Activated naive CD8-positive, alpha-beta T cell treated with anti-CD3 and anti-CD28 coated beads, Interleukin-2, amount 50 U/mL, for 16 hours (primary cell): ENCODE data around the gene TIMM23B.
"Not testable (repeated sequence)": the region's sequence is repeated elsewhere in the genome, so short reads cannot be mapped to it uniquely, and the experiment has no call there.

Source experiments
- DNase-seq: peaks from one replicate; pipeline ENCODE4 v3.0.0-alpha.2; 2020; ENCODE audit warnings: low read depth, low spot score

Gene TIMM23B, protein sequence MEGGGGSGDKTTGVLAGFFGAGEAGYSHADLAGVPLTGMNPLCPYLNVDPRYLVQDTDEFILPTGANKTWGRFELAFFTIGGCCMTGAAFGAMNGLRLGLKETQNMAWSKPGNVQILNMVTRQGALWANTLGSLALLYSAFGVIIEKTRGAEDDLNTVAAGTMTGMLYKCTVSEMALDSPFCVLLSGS

DNA sequence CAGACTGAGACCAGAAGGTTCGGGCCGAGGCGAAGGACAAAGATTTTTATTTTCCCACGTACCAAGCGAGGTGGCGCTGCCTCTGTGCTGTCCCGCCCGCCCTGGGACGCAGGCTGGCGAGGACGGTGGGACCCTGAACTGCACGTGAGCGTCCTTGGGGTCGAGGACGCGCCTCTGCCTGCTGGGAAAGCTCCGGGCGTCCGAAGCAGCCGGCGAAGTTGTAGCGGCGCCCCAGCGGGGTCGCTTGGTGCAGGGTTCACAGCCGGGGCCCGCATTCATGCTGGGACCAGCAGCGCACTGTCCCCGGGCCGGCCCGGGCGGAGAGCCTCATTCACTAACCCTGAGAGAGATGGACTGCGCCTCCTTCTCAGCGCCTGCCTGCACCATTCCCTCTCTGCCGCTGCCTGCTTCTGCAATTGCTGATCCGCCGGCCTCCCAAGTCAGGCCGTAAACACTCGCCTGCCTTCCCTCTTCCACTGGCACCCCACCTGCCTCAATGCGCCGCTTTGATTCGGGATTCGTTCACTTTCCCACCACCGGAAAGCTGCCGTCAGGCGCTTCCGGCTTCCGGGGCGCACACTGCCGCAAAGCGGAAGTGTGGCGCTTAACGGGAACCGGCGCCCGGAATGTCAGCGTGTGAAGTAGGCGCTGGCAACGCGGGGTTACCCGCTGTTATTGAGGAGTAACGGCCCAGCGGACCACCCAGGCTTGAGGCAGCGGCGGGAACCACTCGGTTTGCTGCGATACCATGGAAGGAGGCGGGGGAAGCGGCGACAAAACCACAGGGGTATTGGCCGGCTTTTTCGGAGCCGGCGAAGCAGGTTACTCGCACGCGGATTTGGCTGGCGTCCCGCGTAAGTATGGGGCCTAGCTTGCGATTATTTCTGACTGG lies at the start of gene TIMM23B, which contains the start of gene PARG:
Gene TIMM23B (plus strand): TSS at position 607 of the 892 bp plus-strand sequence. CDS start 142 bp downstream, at position 749.
Gene PARG (minus strand): TSS at position 581 of the 892 bp plus-strand sequence. CDS start 302 bp downstream, at position 279.
- peak; percentile 47 for DNase-seq

DNA sequence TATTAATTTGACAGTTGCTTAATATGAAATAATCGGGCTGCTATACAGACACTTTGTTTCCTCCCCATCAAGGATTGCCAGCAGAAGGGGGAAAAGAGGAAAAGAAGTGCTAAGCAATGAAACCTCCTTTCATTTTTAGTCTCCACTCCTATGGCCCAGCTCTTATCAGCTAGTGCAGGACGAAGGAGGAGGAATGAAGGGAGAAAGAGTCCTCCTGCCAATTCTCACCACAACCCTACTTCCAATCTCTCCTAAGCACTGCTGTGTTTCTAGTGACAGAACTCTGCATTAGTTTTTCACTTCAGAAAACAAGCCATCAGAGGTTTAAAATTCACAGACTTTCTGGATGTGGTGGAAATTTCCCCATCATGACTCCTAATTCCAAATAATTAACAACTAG lies 41.9 kb upstream of the TIMM23B start:
- not testable (repeated sequence) for DNase-seq

DNA sequence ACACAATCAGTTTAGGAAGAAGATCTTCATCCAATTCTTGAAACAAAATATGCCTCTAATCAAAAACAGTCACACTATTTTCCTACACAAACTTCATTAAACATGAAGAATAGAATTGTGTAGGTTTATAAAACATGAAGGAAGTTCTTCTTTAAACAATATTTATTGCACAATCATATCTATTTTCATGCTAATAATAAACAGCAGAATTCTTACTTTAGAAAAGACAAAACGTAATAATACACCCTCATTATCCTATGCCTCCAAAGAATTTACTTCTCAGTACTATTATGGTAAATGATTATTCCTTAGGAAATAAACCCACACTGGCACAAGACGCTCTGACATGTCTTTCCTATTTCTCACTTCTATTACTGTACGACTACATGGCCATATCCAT lies 41.4 kb upstream of the TIMM23B start:
- DNase-seq = not testable (repeated sequence)

DNA sequence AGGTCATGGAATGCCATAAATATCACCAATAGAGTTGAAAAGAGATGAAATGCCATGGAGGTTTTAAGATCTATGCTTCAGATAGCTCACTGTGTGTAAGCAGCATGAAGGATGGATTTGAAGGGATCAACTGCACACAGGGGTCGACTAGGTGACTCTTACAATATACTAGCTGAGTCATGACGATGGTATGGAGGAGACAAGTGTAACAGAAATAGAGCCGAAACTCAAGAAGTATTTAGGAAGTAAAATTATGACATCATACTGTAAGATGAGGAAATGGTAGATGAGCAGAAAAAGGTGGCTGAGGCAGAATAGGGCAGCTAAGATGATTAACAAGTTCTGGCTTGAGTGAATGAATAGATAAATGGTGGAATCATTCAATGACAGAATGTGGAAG lies 38.0 kb upstream of the TIMM23B start:
- DNase-seq = not testable (repeated sequence)

DNA sequence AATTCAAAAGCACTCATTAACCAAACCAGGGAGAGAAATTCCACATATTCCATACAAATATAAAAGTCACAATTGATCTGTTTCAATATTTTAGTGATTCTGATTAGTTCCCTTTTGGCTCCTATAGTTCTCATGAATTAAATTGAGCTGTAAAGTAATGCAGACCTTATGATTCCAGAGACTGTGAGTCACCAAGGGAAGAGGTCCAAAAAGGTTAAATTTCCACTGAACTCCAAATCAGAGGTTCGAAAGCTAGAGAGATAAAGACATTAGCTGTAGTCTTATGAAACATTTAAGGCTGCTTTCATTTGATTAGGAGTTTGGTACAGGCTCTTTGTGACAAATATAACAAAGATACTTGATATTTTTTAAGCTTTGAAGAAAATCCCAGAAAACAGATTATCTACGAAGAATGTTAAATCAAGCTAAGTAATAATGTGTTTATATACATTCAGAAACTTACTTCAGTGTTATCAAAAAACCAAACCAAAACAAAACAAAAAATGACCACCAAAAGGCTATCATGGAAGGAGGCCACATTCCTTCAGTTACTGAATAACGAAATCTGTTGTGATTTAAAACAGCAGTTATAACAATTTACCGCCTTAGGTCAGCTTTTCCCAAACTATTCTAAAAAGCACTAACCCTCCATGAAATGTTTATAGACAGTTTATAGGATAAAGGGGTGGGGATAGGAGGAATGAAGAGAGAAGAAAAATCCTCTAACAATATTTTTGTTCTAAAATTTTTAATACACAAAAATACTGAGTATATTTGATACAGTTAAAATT lies 33.4 kb upstream of the TIMM23B start:
- DNase-seq = not testable (repeated sequence)

DNA sequence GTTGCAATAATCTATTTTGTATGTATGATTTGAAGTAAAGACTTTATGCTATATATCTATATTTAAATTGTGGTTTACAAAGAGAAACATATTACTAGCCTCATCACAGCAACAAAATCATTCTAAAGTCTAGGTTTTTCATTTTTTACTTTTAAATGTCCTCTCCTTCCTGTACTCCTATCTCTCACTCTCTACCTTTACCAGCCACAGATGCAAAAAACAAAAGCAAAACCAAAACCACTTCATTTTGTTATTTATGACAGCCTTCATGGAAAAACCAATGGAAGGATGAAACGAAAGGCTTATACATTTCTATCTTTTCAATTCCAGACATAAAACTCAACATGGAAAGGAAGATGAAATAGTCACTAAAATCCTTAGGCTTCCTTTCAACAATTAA lies 31.6 kb upstream of the TIMM23B start:
- DNase-seq = not testable (repeated sequence)

DNA sequence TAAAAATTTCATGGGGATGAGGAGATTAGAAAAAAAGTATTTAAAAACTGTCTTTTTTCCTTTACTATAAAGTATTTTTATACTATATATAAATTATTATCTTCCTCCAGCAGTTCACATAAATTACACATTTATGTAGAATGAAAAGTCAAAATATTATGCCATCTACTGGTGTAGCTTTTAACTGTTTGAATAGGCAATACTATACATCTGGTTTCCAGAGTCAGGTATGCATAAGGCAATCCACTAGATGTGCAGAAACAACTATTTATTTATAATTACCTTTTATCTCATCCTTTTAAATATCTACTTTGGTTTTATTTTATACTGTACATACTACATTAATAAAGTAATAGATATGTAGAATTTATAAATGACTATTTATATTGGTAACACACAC lies 25.4 kb upstream of the TIMM23B start:
- DNase-seq = not testable (repeated sequence)

DNA sequence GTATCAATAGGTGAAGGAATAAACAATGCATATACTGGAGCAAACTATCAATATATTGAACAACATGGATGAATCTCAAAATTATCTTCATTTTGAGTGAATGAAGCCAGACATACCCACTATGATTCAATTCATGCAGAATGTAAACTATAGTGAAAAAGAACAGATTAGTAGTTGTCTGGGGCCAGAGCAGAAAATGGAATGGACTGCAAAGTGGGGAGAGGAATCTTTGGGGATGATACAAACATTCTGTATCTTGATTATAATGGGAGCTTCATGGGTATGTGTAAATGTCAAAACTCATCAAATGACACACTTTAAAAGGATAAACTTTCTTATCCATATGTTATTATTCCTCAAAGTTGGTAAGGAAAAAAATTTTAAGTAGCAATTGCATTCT lies 23.9 kb upstream of the TIMM23B start:
- DNase-seq = not testable (repeated sequence)

DNA sequence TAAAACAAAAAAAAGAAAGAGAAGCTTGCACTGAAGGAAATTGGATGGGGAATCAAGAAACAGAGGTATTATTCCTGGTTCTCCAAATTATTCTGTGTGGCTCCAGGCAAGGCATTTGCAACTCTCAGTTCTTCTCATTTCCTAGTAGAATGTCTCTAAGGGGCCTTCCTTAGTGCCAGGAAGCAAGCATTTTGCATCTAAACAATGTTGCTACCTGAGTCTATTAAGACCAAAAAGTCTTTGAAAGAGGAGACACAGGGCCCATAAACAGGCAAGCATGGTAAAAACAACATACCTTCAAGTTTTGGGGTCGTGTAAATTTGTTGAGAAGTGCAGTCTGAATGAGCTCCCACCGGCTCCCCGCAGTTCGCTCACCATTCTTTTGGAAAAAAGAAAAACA lies 19.8 kb upstream of the TIMM23B start:
- not testable (repeated sequence) for DNase-seq

DNA sequence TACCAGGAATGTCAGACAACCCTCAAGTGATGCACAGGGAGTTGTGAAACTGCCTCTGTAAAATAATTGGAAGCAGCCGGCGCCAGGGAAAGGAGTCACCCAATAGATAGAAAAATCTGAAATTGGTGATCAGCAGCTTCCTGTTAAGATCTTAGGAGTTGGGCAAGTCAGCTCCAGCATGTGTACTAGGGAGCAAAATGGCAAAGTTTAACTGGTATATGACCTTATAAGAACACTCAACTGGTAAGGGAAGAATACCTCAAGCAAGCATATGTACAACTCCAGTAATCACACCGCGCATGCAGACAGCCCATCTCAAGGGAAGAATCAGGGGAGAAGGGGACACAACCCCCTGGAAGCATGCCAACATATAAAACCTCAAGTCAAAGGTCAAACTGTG lies 18.3 kb upstream of the TIMM23B start:
- DNase-seq = not testable (repeated sequence)

DNA sequence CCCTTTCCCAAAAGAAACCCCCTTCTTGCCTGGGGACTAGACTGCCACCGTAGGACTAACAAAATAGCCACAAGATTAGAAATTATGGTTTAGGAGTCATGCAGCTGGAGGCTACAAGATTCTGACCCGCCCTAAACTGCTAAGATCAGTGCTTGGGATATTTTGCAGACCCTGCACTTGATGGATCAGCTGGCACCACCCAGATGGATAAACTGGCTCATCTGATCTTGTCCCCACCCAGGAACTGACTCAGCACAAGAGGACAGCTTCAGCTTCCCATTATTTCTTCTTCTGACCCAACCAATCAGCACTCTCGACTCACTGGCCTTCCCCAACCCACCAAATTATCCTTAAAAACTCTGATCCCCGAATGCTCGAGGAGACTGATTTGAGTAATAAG lies 10.6 kb upstream of the TIMM23B start:
- not testable (repeated sequence) for DNase-seq

DNA sequence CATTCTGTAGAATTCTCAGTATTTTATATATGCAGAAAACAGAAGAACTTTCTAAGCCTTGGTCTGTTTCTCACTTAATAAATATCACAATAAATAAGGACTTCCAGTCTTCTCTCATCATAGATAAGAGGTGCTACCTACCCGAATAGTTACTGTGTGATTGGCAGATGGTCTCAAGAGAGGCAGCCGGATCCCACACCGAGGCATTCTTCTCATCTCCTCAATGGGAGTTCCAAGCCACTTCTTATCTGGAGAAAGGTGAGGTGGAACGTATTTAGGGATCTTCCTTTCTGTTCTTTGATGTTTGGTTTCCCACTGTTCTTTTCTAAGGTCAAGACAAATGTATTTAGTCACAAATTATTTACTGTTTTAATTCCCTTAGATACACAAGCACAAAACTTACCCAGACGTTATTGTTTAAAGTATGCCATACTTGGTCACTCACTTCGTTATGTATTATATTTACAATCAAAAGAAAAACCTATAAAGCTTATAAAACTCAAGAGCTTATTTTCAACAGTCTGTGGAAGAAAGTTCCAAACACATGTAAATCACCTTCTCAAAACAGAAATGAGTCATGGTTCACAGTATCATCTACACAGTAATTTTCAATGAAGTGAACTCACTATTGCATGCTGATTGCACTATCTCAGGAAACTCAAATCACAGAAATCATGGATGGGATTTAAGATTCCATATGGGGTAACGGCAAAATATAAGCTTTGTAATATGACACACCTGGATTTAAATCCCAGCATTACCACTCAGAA lies 9.7 kb upstream of the TIMM23B start:
- not testable (repeated sequence) for DNase-seq

DNA sequence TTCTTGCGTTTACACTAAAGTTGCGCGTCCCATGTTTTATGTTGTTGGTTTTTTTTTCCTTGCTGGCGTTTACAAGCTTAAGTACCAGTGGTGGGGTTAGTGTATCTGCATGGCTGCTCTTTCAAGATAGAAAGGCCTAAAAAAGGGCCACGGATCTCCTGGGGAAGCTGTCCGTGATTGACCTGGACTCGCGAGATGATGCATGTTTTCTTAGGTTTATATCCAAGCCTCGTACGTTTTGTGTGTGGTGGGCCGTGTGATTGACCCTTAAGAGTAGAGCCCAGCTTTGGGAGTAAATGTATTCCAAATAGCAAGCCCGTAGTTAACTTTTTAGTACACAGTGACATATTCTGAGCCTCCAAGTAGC lies 469 bp downstream of the TIMM23B start:
- not testable (repeated sequence) for DNase-seq

DNA sequence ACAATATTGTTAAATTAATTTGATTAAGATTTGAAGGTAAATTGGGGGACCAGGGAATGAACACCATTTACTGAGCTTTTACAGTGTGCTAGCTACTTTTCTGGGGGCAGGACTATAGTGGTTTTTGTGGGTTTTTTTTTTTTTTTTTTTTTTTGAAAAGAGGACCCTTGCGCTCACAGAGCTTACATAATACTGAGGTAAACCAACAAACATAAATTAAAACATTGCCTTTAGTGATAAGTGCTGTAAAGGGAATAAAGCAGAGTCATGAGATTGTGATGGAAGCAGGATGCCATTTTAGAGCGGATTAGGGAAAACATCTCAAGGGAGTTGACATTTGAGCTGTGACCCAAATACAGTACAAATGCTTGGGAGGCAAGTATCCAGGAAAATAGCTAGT lies 1.8 kb downstream of the TIMM23B start:
- not testable (repeated sequence) for DNase-seq

DNA sequence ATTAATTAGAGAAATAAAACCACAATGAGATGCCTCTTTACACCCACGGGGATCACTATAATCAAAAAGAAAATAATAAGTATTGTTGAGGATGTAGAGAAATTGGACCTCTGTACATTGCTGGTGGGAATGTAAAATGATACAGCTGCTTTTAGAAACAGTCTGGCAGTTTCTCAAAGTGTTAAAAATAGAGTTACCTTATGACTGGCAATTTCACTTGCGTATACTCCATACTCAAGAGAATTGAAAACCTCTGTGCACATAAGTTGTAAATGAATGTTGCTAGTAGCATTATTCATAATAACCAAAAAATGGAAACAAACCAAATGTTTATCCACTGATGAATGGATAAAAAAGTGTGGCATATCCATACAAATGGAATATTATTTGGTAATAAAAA lies 6.3 kb downstream of the TIMM23B start:
- DNase-seq = not testable (repeated sequence)

DNA sequence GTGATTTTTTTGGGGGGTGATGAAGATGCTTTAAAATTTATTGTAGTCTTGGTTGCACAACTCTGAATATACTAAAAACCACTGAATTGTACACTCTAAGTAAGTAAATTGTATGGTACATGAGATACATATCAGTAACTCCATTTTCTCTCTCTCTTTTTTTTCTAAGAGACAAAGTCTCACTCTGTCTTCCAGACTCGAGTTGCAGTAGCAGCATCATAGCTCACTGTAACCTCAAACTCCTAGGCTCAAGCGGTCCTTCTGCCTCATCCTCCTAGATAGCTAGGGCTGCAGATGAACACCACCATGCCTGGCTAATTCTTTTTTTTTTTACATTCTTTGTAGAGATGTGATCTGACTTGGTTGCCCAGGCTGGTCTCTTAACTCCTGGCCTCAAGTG lies 6.9 kb downstream of the TIMM23B start:
- not testable (repeated sequence) for DNase-seq

DNA sequence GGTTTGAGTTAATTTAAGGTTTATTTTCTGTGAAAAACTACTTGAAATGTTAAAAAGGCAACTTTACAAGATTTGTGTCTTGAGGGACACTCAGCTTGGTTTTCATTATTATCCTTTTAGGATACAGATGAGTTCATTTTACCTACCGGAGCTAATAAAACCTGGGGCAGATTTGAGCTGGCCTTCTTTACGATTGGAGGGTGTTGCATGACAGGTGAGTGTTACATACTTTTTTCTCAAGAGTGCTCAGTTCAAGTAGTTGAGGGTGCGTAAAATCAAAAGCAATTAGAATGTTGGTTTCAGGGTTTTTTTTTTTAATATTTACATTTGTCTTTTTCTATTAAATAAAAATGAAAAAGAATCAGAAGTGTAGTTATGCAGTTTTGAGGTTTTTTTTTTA lies 10.2 kb downstream of the TIMM23B start:
- DNase-seq = not testable (repeated sequence)

DNA sequence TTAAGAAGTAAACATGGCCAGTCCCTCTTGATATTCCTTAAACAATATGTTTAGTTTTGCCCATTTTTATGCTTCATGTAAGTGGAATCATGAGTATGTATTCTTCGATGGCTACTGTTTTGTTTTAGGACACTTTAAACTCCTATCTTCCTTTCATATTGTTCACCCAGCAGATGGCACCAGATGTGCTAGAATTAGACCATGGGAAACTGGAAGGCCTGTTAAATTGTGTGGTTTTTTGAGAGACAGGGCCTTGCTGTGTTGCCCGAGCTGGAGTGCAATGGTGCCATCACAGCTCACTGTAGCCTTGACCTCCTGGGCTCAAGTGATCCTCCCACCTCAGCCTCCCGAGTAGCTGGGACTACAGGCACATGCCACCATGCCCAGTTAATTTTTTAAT lies 11.3 kb downstream of the TIMM23B start:
- not testable (repeated sequence) for DNase-seq

DNA sequence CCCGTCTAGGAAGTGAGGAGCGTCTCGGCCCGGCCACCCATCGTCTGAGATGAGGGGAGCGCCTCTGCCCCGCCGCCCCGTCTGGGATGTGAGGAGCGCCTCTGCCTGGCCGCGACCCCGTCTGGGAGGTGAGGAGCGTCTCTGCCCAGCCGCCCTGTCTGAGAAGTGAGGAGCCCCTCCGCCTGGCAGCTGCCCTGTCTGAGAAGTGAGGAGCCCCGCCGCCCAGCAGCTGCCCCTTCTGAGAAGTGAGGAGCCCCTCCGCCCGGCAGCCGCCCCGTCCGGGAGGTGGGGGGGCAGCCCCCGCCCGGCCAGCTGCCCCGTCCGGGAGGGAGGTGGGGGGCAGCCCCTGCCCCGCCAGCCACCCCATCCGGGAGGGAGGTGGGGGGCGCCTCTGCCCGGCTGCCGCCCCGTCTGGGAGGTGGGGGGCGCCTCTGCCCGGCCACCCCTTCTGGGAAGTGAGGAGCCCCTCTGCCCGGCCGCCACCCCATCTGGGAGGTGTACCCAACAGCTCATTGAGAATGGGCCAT lies 28.5 kb downstream of the TIMM23B start:
- DNase-seq = not testable (repeated sequence)

DNA sequence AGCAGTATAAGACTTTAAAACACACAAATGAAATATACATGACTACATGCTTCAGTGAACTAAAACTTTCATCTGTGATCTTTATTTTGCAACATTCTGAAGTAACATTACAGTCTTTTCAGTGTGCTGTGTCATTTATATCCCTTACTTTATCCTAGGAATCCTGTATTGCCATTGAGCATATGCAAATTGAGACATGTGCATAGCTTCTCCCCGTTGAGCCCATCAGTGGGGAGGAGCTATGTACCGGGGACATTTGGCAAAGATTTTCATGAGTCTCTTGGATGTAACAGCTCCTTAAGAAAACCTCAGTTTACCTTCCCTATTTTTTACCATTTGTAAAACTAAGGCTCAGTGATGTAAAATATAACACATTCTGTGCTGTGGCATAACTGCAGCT lies 29.6 kb downstream of the TIMM23B start:
- DNase-seq = not testable (repeated sequence)

DNA sequence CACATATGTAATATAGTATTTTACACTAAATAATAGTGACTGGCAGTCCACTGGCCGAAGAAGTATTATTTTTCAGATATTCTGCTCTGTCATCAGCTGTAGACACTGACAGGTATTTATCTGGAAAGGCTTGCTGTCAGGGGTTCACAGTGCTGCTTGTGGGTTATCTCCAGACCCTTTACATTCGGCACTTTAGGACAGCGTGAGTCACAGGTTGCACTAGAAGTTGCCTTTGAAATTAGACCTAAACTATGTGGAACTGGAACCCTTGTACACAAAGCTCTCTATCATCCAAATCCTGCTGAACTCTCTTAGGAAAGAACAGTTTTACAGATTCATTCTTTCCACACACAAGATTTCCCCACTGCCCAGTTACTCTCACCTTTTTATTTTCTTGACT lies 30.2 kb downstream of the TIMM23B start:
- DNase-seq = not testable (repeated sequence)
